ENCODE results near the gene ATP6V1C2.
"Not testable (repeated sequence)": the region's sequence is repeated elsewhere in the genome, so short reads cannot be mapped to it uniquely, and the experiment has no call there.

ATP6V1C2 gene

DNA sequence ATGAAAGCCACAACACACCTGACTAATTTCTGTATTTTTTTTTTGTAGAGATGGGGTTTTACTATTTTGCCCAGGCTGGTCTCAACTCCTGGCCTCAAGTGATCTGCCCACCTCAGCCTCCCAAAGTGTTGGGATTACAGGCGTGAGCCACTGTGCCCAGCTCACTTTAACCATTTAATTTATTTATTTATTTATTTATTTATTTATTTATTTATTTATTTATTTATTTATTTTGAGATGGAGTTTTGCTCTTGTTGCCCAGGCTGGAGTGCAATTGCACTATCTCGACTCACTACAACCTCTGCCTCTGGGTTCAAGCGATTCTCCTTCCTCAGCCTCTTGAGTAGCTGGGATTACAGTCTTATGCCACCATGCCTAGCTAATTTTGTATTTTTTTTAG is 96.9 kb downstream of the ATP6V1C2 start:
- DNase-seq: not testable (repeated sequence)

DNA sequence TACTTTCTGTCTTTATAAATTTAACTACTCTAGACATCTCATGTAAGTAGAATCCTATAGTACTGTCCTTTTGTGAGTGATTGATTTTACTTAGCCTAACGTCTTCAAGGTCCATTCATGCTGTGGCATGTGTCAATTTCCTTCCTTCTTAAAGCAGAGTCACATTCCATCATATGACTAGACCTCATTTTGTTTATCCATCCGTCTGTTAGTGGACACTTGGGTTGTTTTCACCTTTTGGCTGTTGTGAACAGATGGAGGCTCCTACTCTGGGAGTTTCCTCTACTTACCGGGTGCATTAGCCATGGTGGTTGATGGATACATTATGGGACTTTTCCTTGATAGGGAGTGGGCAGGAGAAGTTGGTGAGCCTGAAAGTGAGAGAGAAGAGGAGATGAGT is 97.6 kb downstream of the ATP6V1C2 start:
- DNase-seq: no peak

DNA sequence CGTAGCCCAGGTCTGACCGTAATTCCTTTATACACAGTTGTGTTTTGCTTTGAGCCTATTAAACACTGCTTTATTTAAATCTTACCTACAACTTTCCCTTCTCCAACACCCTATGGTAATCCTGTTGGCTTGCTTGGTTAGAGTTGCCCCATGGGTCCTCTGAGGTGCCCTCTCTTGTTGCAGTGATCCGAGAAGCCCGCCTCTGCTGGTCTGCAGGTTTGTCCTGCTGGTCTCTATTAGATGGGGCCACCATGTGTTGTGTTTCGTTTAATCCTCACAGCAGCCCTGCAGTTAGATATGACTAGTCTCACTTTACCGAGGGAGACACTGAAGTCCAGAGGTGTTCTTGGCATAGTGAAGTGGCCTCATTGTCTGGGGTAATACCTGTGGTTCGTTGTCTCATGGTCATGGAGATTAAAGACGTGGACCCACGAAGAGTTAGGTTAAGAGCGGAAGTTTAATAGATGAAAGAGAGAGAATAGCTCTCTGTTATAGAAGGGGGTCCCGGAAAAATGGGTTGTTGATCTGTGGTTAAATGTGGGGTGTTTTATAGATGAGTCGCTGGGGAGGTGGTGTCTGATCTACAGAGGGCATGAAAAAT is 98.4 kb downstream of the ATP6V1C2 start:
- DNase-seq: no peak

DNA sequence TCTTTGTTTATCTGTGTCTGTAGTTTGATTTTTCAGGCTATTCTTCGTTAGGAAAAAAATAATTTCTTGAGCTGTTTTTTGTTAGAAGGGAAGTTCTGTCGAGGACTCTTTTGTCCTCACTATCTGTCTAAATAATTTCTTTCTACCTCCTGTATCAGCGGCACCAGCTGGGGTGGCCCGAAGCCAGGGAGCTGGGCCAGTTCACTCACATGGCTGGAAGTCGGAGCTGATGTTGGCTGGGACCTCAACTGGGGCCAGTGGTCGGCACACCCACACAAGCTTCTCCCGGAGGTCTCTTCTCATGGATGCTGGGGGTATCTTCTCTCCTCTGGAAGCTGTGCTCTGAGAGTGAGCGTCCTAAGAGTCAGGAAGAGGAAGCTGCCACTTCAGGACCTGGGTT is 99.1 kb downstream of the ATP6V1C2 start:
- no peak for DNase-seq

DNA sequence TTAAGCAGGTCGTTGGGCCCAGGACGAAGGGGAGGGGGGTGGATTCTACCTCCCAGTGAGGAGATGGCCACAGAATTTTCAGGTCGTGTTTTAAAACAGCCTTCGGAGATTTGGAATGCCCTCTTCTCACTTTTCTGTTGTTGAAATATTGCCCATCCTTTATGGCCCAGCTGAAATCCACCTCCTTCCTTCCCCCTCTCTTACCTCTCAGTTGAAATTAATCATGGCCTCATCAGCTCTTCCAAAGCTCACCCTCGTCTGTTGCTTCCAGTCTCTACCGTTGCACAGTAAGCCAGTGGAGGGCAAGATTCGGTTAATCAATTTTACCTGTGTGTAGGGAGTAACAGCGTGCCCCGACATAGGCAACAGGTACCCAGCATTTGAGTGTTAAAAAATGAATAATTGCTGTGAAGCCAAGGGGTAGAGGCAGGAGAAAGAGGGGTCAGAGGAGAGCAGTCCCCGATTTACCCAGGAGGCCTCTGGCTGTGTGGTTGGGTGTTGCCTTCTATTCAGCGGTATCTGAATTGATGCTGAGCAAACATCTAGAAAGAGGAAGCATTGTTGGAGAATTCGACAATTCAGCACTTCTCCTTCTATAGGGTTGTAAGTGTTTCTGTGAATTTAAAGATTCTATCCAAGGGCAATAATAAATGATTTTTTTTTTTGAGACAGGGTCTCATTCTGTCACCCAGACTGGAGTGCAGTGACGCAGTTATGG is 99.7 kb downstream of the ATP6V1C2 start:
- DNase-seq: no peak

DNA sequence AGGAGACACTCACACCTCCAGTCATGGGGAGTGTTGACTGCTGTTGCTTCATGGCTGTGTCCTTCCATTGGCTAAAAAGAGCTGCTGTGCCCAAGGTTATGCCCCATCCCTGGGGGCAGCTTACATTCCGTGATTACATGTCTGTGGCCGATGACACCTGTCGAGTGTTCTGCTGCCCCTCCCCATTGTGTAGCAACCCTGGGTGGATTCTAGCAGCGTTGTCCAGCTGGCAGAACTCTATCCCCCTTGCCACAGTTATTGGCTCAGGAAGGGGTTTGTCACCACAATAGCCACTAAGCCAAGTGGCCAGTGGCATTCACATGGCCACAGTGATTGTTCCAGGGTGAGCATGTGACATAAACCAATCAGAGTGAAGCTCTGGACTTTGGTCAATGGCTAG is 102.8 kb downstream of the ATP6V1C2 start:
- no peak for DNase-seq

DNA sequence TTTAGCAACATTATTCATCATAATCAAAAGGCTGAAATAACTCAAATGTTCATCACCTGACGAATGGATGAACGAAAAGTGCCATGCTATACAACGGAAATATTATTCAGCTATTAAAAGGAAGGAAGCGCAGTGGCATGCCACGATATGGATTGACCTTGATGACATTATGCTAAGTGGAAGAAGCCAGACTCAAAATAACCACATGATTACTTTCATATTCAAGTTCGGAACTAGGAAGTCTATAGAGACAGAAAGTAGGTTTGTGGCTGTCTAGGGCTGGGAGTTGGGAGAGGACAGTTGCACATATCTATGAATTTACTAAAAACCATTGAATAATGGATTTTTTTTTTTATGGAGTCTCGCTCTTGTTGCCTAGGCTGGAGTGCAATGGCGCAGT is 104.6 kb downstream of the ATP6V1C2 start:
- no peak for DNase-seq

DNA sequence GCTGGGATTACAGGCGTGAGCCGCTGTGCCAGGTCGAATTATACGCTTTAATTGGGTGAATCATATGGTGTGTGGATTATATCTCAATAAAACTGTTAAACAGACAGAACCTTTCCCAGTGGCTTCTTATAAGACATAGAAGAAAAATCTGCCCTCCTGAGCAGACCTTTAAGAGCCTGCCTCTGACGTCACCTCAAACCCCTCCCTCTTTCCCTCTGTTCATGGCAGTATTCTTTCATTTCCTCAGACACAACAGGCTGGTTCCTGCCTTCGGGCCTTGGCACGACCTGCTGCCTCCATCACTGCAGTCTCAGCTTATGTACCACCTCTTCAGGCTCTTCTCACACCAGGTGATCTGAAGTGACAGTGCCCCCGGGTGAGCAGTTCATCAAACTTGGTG is 105.2 kb downstream of the ATP6V1C2 start:
- DNase-seq: no peak

DNA sequence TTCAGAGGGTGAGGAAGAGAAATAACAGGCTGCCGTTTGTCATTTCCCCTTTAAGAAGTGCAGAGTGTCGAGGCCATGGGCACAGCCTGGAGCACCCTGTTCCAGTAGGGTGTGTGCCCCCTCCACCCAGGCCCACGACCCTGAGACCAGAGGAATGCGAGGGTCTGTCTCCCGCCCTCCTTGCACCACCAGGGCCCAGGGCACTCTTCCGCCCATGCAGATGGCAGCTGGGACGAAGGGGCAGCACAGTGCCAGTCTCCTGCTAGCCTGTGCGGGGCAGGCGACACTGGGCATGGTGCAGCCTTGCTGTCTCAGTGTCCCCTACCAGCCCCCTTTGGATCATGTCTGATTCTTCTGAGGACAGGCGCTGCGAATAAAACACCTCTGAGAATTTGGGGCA is 106.9 kb downstream of the ATP6V1C2 start:
- no peak for DNase-seq

DNA sequence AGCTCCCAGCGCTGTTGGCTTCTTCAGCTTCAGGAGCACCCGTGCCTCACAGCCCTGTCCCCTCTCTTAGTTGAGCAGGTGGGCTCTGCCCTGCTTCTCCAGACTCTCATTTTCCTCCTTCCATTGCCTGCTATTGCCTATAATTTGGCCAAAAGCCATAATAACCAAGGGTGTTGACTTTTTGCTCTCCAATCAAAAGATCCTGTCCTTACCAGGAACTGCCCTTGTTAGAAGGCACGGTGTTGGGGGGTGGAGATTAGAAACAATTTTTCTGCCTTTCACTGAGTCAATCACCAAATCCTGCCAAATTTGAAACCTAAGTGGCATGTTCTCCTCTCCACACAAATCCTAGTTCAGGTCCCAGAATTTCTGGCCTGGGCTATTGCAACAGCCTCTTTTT is 107.9 kb downstream of the ATP6V1C2 start:
- no peak for DNase-seq

DNA sequence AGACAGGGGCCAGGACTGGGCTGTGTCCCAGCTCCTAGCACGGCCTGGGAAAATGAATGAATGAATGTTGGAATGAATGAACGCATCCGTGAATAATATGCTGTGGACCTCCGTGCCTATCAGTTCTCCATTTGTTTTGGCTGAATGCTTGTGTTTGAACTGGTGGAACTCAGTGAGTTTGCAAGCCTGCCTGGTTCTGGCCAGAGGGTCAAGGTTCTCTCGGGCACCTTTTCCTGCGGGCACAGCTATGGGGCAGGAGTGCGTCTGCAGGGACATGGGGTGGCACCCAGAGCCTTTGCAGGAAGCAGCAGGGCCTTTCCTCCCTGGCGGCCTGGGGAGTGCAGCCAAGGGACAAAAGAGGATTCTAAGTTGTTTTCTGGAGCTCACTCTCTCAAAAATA is 108.8 kb downstream of the ATP6V1C2 start:
- no peak for DNase-seq

DNA sequence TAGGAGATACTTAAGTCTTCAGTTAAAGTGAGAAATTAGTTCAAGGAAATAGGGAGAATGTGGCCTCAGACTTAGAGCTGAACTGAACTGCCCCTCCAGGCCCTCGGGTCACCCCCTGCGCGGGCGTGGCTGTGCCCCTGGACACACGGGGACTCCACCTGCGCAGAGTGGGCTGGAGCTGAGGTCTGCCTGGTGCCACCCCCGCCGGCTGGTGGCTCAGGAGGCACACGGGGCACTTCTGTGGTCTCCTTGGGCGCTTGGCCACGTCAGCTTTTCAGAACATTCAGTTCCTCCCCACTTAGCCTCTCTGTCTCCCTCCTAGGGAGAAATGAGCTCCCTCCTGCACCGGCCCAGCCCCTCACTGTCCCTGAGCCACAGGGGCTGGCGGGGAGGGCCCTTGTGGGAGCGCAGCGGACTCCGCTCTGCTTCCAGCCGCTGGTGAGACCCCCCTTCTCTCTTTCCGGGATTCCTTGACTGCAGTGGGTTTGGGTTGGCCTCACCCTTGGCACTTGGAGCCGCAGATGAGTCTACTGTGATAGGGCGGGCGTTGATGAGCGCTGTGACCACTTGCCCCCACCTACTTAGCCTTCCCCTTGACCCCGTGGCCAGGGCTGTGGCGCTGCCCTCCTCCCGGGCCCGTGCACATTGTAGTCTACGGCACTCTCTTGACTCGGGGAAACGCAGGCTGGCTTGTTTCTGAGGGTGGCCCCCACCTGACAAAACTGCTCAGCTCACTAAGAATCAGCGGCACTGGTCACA is 109.4 kb downstream of the ATP6V1C2 start:
- no peak for DNase-seq

DNA sequence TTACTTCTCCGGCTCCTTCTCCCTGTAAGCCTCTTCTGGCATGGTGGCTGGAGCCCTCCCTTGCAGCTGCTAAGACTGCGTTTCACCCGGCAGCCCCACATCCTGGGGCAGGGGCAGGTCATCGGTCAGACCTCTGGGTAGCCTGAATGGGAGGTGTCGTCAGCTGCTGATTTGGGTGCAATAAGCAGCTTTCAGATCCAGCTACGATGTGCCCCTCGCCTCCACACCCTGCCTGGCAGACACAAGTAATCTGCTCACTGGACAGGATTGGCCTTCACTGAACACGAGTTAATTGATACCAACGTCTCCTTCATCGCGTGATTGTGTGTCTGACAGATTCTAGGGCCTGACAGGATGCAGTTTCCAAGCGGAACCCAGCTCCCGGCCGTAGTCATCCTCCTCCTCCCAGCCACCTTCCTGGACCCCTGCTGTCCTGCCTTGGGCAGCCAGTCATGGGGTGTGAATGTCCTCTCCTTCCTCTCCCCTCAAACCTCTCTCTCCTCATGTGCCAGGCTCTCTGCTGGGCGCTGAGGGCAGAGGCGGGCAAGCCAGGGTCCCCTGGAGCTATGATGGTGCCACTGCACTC is 110.1 kb downstream of the ATP6V1C2 start:
- no peak for DNase-seq

DNA sequence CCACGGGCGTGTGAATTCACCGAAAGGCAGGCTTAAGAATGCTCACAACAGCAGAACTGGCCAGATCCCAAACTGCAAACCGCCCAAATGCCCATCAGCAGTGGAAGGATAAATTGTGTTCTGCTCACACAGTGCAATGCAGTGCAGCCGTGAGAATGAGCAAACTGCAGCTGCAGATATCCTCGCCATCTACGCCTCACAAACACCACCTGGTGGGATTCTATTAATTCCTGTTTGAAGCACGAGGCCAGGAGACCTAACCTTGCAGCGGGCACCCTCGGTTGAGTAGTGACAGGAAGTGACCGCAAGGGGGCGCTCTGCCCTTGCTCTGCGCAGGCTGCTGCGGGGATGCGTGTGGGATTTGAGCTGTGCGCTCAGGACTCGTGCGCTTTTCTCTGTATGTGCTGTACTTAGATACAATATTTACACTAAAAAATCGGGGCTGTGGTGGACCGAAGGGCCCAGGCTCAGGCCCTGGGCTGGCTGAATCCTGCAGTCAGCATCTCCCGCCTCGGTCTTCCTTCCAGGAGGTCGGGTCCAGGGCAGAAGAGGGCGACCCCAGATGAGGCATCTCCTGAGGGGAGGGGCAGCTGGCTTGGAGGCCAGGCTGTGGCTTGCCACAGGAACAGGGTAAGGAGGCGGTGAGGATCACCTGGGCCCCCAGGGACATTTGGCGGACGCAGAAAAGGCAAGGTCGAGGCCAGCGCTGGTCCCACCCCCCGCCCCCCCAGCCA is 110.9 kb downstream of the ATP6V1C2 start:
- peak; percentile 84 for DNase-seq

DNA sequence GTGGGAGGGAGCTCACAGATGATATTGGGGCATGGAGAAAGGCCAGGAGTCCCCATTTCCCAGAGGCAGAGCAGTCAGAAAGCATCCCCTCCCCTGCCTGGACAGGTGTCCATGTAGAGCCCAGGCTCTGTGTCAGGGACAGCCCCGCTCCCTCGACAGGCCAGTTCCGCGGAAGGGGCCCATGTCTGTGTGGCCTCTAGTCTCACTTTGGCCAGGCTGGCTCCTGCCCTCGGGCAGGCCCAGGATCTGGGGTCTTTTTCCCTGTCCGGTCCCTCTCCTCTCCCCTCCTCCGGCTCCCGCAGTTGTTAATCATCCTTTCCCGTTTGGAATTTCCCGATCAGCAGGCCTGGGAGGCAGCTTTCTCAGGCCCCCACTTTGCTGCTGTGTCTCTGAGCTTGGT is 111.6 kb downstream of the ATP6V1C2 start:
- DNase-seq: no peak

DNA sequence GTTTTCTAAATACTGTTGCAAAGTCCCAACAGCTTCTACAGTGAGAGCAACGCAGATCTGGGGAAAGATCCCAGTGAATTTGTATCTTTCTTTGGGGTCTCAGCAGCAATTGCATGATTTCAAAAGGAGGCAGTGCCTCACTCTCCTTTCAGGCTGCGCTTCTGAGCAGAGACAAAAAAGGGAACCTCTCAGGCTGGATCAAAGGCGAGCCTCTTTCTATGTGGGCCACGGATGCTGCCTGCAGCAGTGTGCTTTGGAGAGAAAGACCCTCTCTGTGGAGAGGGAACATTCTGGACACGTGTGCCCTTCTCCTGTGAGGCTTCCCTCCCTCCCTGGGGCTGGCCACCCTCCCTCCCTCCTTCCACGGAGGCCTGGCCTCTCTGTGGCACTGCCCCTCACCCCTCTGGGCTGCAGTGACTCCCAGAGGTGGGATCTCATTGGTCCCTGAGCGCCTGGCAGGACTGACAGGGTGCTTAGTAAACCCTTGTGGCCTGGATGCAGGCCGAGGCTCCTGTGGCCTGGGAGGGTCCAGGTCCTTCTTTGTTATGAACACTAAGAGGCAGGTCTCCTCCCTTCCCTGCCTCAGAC is 112.7 kb downstream of the ATP6V1C2 start:
- DNase-seq: no peak

Measured in NCI-H2227 treated with DMSO at 0.1 percent for 48 hours (cell line).